GM19193 (cell line): ENCODE results near the gene DNAL4.

ENCODE experiments used
- POLR2A ChIP-seq: IDR thresholded peaks from 4 replicates; pipeline ENCODE4 v1.6.1; 2011; ENCODE audit not compliant: insufficient read depth, insufficient read length; ENCODE audit errors: extremely low read depth

Gene DNAL4

GRCh38 chr22:38782402-38783094 lies 11.4 kb downstream of the DNAL4 start:
- no peak for TF ChIP-seq POLR2A

DNA sequence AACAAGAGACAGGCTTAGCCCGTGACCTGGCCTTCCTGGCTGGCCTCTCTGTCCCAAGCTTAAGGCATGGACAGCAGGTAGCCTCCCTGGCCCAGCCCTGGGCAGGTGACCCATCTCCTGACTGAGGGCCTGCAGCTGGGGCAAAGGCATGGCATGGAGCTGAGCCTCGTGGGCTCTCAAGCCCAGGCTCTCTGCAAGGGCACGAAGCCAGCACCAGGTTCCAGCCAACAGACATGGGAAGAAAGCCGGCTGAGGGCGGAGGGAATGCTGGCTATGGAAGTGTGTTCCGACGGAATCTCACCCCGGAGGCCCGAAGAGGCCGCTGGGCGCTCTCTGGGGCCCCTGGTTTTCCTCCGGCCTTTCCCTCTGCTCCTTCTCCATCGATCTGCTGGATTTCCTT lies 12.9 kb downstream of the DNAL4 start:
- no peak for TF ChIP-seq POLR2A

DNA sequence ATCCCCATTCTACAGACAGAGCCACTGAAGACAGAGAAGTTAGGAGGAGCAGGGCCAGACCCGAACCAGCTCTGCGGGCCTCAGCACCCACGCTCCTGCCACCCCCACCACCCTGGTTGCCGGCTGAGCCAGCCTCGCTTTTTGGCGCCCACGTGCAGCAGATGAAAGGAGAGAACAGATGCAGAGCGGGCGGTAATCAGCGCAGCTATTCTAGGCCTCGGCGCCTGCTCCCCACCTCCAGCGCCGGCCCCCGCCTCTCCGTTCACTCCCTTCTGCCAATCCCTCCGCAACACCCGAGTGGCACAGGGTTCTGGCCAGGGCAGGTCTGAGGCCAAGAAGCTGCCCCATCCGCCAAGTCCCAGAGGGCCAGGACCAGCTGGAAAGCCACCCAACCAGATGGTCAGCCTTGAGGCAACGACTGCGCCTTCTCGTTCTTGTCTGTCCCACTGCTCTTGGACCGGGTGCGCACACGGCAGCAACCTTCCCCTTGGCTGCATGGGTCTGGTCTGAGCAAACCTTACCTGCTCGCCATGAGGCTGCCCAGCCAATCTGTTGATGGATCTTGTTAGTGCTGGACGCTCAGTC lies 16.8 kb downstream of the DNAL4 start:
- no peak for TF ChIP-seq POLR2A

DNA sequence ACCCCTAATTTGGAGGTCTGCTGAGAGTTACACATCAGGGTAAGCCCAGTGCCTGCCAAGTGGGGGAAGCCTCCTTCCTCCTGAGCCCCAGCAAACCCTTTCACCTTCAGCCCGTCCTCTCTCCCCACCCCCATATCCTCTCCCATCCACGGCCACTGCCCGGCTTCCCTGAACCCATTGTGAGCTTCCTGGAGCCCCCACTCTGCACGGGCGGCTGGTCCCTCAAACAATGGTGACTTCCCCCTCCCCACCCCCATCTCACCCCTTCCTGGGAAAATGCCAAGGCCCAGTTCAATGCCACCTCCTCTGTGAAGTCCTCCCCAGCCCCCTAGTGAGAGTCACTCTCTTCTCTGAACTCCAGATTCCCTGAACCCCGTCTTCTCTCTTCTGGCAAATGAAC lies 17.9 kb downstream of the DNAL4 start:
- TF ChIP-seq POLR2A, result no peak

GRCh38 chr22:38775656-38776055 lies 18.3 kb downstream of the DNAL4 start:
- no peak for TF ChIP-seq POLR2A

GRCh38 chr22:38774496-38775166 lies 19.3 kb downstream of the DNAL4 start:
- TF ChIP-seq POLR2A, result no peak

- no peak for TF ChIP-seq POLR2A
These were observed 20.5 kb downstream of the DNAL4 start for GRCh38 chr22:38773363-38773946.

GRCh38 chr22:38772623-38772873 lies 21.4 kb downstream of the DNAL4 start:
- no peak for TF ChIP-seq POLR2A

GRCh38 chr22:38770257-38770949 lies 23.5 kb downstream of the DNAL4 start:
- no peak for TF ChIP-seq POLR2A

- TF ChIP-seq POLR2A, result no peak
These were observed 25.9 kb downstream of the DNAL4 start for GRCh38 chr22:38768036-38768435.

DNA sequence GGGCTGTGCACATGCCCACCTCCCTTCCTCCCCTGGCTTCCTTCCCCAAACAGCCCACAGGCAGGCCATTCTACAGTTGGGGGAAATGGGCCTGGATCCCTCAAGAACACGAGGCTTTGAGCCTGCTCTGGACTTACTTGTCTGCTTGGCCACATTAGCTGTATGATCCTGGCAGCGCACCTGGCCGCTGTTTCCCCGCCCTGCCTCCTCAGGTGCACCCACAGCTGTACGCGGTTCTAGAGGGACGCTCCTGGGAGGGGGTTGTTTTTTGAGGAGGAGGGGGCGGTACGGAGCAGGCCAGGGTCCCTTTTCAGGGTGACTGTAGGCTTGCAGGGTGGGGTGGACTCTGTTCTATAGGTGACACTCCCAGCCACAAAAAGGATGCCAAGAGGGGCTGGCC lies 26.6 kb downstream of the DNAL4 start:
- TF ChIP-seq POLR2A, result no peak

- no peak for TF ChIP-seq POLR2A
These were observed 27.7 kb downstream of the DNAL4 start for GRCh38 chr22:38766076-38766777.

- no peak for TF ChIP-seq POLR2A
These were observed 31.4 kb downstream of the DNAL4 start for GRCh38 chr22:38762551-38762983.

DNA sequence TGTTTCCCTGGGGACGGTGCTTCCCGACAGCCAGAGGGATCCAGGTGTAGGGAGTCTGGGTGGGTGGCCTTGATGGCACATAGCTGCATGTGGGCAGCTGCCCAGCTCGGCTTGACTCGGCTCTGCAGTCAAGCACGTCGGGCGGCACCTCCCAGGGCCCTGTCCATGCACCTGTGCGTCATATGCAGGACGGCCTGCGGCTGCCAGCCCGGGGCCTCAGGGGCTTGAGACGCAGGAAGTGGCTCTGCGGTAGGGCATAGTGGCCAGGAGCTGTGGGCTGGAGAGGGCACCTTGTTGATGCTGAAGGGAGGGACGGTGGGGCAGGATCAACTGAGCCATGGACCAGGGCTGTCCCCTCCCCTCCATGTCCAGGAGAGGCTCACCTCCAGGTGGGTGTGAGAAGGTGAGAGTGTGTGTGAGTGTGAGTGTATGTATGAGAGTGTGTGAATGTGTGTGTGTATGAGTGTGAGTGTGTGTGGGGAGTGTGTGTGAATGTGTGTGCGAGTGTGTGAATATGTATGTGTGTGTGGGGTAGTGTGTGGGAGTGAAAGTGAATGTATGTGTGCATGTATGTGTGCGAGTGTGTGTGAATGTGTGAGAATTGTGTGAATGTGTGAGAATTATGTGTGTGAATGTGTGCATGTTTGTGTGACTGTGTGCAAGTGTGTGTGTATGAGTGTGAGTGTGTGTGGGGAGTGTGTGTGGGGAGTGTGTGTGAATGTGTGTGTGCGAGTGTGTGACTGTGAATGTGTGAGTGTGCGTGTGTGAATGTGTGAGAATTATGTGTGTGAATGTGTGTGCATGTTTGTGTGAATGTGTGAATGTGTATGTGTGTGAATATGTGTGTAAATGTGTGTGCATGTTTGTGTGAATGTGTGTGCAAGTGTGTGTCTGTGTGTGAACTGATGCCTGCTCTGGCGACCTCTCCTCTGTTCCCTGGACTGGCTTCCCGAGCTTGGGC lies 32.5 kb downstream of the DNAL4 start:
- TF ChIP-seq POLR2A, result no peak

GRCh38 chr22:38760477-38761201 lies 33.3 kb downstream of the DNAL4 start:
- no peak for TF ChIP-seq POLR2A
